Stomach smooth muscle (tissue), 2 donors: ENCODE data around the gene RNH1.

Source experiments
- H3K27ac ChIP-seq: one replicate; pipeline ENCODE4 v1.7.0; 2013; ENCODE audit warnings: mild to moderate bottlenecking, low read length, inconsistent platforms
- H3K27me3 ChIP-seq, 2 donors: one replicate each; pipeline ENCODE4 v1.7.0; 2013; ENCODE audit warnings: low read length in 2 of 2; ENCODE audit not compliant: insufficient read depth in 2 of 2, control insufficient read depth in 1 of 2
- H3K36me3 ChIP-seq, 2 donors: one replicate each; pipeline ENCODE4 v1.7.0; 2013; ENCODE audit warnings: low read length in 2 of 2; ENCODE audit not compliant: control insufficient read depth in 2 of 2, insufficient read depth in 2 of 2
- H3K4me1 ChIP-seq: one replicate; pipeline ENCODE4 v1.7.0; 2013; ENCODE audit warnings: low read length; ENCODE audit not compliant: control insufficient read depth, insufficient read depth
- H3K4me3 ChIP-seq, 2 donors: one replicate each; pipeline ENCODE4 v1.7.0; 2013; ENCODE audit warnings: low read length in 2 of 2
- H3K9ac ChIP-seq, 2 donors: one replicate each; pipeline ENCODE4 v1.7.0; 2013; ENCODE audit warnings: low read length in 2 of 2, mild to moderate bottlenecking in 1 of 2
- H3K9me3 ChIP-seq, 2 donors: one replicate each; pipeline ENCODE4 v1.7.0; 2013; ENCODE audit warnings: low read length in 2 of 2; ENCODE audit not compliant: control insufficient read depth in 2 of 2
- donor health status: healthy.
- donor health status: Pancreatic carcinoma.

RNH1 gene

GRCh38 chr11:506995-507726, at the start of gene RNH1:
Gene RNH1, minus strand, starts transcription at chr11:507242. Its CDS starts 5,080 bp downstream, at chr11:502162.
- Histone ChIP-seq H3K9ac (peak within 1 kb of the TSS; percentile 96 to 97), H3K4me3 (peak within 1 kb of the TSS; percentile 90 to 95), H3K9me3 (no peaks in the 10 kb centered on the region), H3K27ac (peak within 1 kb of the TSS; percentile 98), H3K4me1 (peaks cover 44% of the 10 kb centered on the region), H3K36me3 (peaks cover 6% of the 10 kb centered on the region in 2 donors), H3K27me3 (no peaks in the 10 kb centered on the region)

GRCh38 chr11:555780-556661, 49.0 kb upstream of the RNH1 start:
- H3K4me3 ChIP-seq = no peak overlapping the region

GRCh38 chr11:555227-555779, 48.3 kb upstream of the RNH1 start:
- Histone ChIP-seq H3K4me3 (peak overlapping the region in 1 of 2 donors; percentile 49), H3K9me3 (no peaks in the 10 kb centered on the region), H3K4me1 (peaks cover 15% of the 10 kb centered on the region), H3K27ac (no peak overlapping the region), H3K27me3 (peaks cover 41 to 63% of the 10 kb centered on the region in 2 donors), H3K9ac (no peak overlapping the region), H3K36me3 (no peaks in the 10 kb centered on the region)

More at GRCh38 chr11:555780-556661, 49.0 kb upstream of the RNH1 start:
- no peak overlapping the region for H3K27ac ChIP-seq
- H3K9ac ChIP-seq = no peak overlapping the region
- H3K9me3 ChIP-seq = no peaks in the 10 kb centered on the region
- peaks cover 37 to 63% of the 10 kb centered on the region in 2 donors for H3K27me3 ChIP-seq
- no peaks in the 10 kb centered on the region for H3K36me3 ChIP-seq
- H3K4me1 ChIP-seq = peaks cover 20% of the 10 kb centered on the region

GRCh38 chr11:554428-555226, 47.6 kb upstream of the RNH1 start:
- H3K9ac ChIP-seq = no peak overlapping the region
- peaks cover 43 to 63% of the 10 kb centered on the region in 2 donors for H3K27me3 ChIP-seq
- no peaks in the 10 kb centered on the region for H3K9me3 ChIP-seq
- no peaks in the 10 kb centered on the region for H3K36me3 ChIP-seq
- H3K27ac ChIP-seq = no peak overlapping the region
- H3K4me1 ChIP-seq = peaks cover 11% of the 10 kb centered on the region
- H3K4me3 ChIP-seq = peak overlapping the region in 1 of 2 donors; percentile 40

- H3K36me3 ChIP-seq = no peaks in the 10 kb centered on the region
- H3K27ac ChIP-seq = no peak overlapping the region
- no peaks in the 10 kb centered on the region for H3K9me3 ChIP-seq
- peaks cover 11% of the 10 kb centered on the region for H3K4me1 ChIP-seq
- H3K27me3 ChIP-seq = peaks cover 43 to 59% of the 10 kb centered on the region in 2 donors
- H3K9ac ChIP-seq = no peak overlapping the region
- H3K4me3 ChIP-seq = no peak overlapping the region
Measured at GRCh38 chr11:553988-554340, 46.9 kb upstream of the RNH1 start.

- Histone ChIP-seq H3K9ac (no peak overlapping the region), H3K36me3 (no peaks in the 10 kb centered on the region), H3K27ac (no peak overlapping the region), H3K27me3 (peaks cover 43 to 58% of the 10 kb centered on the region in 2 donors), H3K4me3 (no peak overlapping the region), H3K9me3 (no peaks in the 10 kb centered on the region), H3K4me1 (peaks cover 11% of the 10 kb centered on the region)
Measured at GRCh38 chr11:553083-553987, 46.3 kb upstream of the RNH1 start.

- H3K9me3 ChIP-seq = no peaks in the 10 kb centered on the region
- H3K36me3 ChIP-seq = no peaks in the 10 kb centered on the region
- H3K4me3 ChIP-seq = no peak overlapping the region
- peaks cover 11% of the 10 kb centered on the region for H3K4me1 ChIP-seq
- no peak overlapping the region for H3K27ac ChIP-seq
- H3K9ac ChIP-seq = no peak overlapping the region
- H3K27me3 ChIP-seq = peaks cover 37 to 41% of the 10 kb centered on the region in 2 donors
Measured at GRCh38 chr11:551596-551995, 44.6 kb upstream of the RNH1 start.

- no peak overlapping the region for H3K27ac ChIP-seq
- peaks cover 32 to 37% of the 10 kb centered on the region in 2 donors for H3K27me3 ChIP-seq
- no peak overlapping the region for H3K9ac ChIP-seq
- H3K9me3 ChIP-seq = no peaks in the 10 kb centered on the region
- H3K4me3 ChIP-seq = no peak overlapping the region
- H3K36me3 ChIP-seq = no peaks in the 10 kb centered on the region
- H3K4me1 ChIP-seq = peaks cover 11% of the 10 kb centered on the region
Measured at GRCh38 chr11:551131-551530, 44.1 kb upstream of the RNH1 start.

GRCh38 chr11:550746-551085, 43.7 kb upstream of the RNH1 start:
- Histone ChIP-seq H3K27ac (no peak overlapping the region), H3K9ac (no peak overlapping the region), H3K36me3 (no peaks in the 10 kb centered on the region), H3K27me3 (peaks cover 31 to 33% of the 10 kb centered on the region in 2 donors), H3K4me1 (peaks cover 9% of the 10 kb centered on the region), H3K4me3 (no peak overlapping the region), H3K9me3 (no peaks in the 10 kb centered on the region)
